Sciatic nerve (tissue), 1 donor: ENCODE measurements around the gene APAF1. TPM values are rescaled to one million over a fixed set of nuclear protein-coding genes. Genes with fewer than 3 reads are reported as not detected.

ENCODE experiments used
- total RNA-seq: library from RNA; stranded (reverse); fragmentation: NEBNext Ultra II Directional; extraction: Animal tissue kit (Norgen Biotek cat#: 25700); gene quantifications from one replicate; pipeline ENCODE4 v1.2.1, GENCODE V29; 2021
- donor health status: DM: no; HTN: no; CAD: no.

Gene APAF1
- total RNA-seq, 1 donor from 2014 or later: 29.6 TPM

Other genes with a start within 250 kb of the APAF1 start
- 54.5 TPM for gene TMPO, start 129.7 kb upstream of the APAF1 start, total RNA-seq
- gene SLC25A3, start 51.6 kb upstream of the APAF1 start, total RNA-seq: 269 TPM
- 16.4 TPM for gene IKBIP, start 502 bp upstream of the APAF1 start, total RNA-seq